Measurements from ENCODE around the gene RAB11FIP4.

DNA sequence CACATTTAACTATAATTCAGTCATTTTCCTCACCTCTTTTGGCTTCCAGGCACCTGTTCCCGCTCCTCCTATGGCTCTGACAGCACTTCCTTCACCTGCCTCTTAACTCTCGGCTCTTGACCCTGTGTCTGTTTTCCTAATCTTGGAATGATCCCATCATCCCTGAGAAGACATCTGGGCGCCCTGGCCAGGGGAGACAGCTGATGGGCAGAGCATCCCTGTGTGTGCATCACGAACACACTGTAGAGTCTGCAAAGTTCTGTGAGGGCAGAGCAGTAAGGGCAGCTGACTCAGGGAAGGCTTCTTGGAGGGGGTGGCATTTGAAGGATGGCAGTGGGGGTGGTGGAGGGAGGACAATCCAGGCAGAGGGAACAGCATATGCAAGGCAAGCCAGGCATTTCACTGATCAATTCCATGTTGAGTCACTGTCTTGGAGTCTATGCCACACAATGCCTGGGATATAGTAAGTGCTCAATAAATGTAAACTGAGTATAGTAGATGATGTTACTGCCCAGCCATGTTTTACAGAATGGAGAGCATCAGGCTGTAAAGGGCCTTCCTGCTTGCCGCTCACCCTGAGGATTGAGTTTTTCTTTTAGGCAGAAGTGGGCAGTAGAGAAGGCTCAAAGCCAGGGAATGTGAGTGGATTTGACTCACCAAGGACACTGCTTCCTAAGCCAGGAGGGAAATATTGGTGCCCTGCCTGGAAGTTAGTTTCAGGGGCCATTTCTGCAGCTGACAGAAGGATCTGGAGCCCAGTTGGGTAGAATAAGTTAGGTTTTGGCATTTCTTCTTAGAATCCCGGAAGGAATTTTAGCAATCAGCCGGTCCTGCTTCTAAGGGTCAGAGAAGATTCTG is 5.8 kb upstream of the RAB11FIP4 start:
- TF ChIP-seq EZH2phosphoT487 (IDR thresholded peaks at IDR 0.05; ENCODE audit: insufficient read depth, low read depth) (no peak), EZH2 (IDR thresholded peaks at IDR 0.05; ENCODE audit: insufficient read depth, poor library complexity, severe bottlenecking) (no peak)
